ENCODE measurements around the gene ST3GAL5. TPM values are rescaled to one million over a fixed set of nuclear protein-coding genes. Genes with fewer than 3 reads are reported as not detected.

The ST3GAL5 gene
- total and polyA plus RNA-seq, 2 of the 8 experiments (the other 6 are each of a cell fraction or from before 2014, with no cell fraction given) = 1.9 to 4.5 TPM

DNA sequence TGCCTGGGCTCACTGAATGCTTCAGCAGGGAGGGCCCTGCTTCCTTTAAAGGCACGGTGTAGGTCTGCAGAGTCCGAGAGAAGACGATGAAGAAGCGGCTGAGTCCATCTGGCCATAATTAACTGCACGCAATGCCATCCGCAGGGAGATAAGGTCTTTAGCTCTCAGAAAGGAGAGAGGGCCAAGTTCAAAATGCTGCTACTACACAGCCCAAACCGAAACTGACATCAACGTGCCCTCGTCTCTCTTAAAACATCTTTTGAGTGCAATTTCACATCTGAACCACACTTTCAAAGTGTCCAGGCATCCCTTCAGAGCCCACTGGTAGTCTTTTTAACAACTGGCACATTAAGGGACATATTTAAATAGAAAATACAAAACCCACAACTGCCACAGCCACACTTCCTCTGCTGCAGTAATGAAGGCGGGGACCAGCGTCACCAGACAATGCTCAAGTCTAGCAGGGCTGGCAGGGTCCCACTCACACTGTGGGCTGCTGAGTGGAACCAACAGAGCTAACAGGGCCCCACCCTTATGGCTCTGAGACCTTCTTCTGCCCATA, 35.8 kb downstream of the ST3GAL5 start (continued):
- TF ChIP-seq CHD7 (IDR thresholded peaks at IDR 0.05; ENCODE audit: insufficient replicate concordance, low read length) = no peak
- TF ChIP-seq HDAC2 (IDR thresholded peaks at IDR 0.05; ENCODE audit: borderline replicate concordance in 1 of 2, low read depth in 2 of 2, low read length in 2 of 2) = no peak
- no peak for TF ChIP-seq NANOG (IDR thresholded peaks at IDR 0.05; ENCODE audit: insufficient read depth, low read depth, low read length, poor library complexity, severe bottlenecking)
- no peak for TF ChIP-seq ZNF274 (IDR thresholded peaks at IDR 0.05; ENCODE audit: borderline replicate concordance, extremely low read depth, low read length)
- no peak for TF ChIP-seq SAP30 (IDR thresholded peaks at IDR 0.05; ENCODE audit: insufficient read depth, insufficient replicate concordance, low read length)
- no peak for TF ChIP-seq POLR2A (IDR thresholded peaks at IDR 0.05; ENCODE audit: control extremely low read depth in 1 of 2, low read depth in 2 of 2, low read length in 2 of 2)

Measured in H1 (cell line).